ENCODE measurements around the gene CLMP. TPM values are rescaled to one million over a fixed set of nuclear protein-coding genes. Genes with fewer than 3 reads are reported as not detected.
"Not testable (repeated sequence)": the region's sequence is repeated elsewhere in the genome, so short reads cannot be mapped to it uniquely, and the experiment has no call there.

The CLMP gene
- total and polyA plus RNA-seq, 4 experiments from 2014 or later: 0.41 to 0.97 (median 0.53) TPM

DNA sequence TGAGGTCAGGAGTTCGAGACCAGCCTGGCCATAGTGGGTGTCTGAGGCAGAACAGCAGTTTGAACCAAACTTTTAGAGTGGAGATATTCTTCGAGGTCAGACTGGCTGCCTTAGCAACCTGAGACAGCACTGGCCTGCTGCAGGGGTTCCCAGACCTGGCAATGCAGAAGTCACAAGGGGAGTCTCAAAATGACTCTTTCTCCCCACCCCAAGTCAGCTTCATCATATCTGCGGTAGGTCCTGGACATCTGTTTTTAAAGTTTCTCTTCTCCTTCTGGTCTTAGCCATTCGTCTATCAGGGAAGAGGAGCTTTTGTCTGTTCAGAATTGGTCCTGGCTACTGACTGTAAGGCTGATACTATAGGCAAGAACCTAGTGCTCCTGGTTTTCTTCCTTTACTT lies 14.5 kb upstream of the CLMP start:
- Histone ChIP-seq H3K9me3 (ENCODE audit: control insufficient read depth in 1 of 2, low read length in 2 of 2) (no peaks in the 10 kb centered on the region), H3K36me3 (ENCODE audit: insufficient read depth, low read length) (no peaks in the 10 kb centered on the region), H3K4me3 (ENCODE audit: low read length in 2 of 2) (no peak overlapping the region), H3K27me3 (ENCODE audit: insufficient read depth, low read length) (no peaks in the 10 kb centered on the region), H3K4me1 (ENCODE audit: insufficient read depth, low read length) (no peaks in the 10 kb centered on the region), H3K27ac (ENCODE audit: low read depth, low read length) (no peak overlapping the region)
- Mint-ChIP-seq H3K36me3 (no peaks in the 10 kb centered on the region), H3K27me3 (peaks cover 14 to 36% of the 10 kb centered on the region in 2 donors), H3K4me1 (no peaks in the 10 kb centered on the region), H3K9me3 (no peaks in the 10 kb centered on the region), H3K27ac (no peak overlapping the region), H3K4me3 (no peak overlapping the region)
- intact Hi-C loops (cut with micrococcal nuclease): no loop called here
- ChIA-PET CTCF (ENCODE audit: partially characterized antibody) (no interaction called here), POLR2A (ENCODE audit: partially characterized antibody) (no interaction called here)
- DNase-seq: no peak

DNA sequence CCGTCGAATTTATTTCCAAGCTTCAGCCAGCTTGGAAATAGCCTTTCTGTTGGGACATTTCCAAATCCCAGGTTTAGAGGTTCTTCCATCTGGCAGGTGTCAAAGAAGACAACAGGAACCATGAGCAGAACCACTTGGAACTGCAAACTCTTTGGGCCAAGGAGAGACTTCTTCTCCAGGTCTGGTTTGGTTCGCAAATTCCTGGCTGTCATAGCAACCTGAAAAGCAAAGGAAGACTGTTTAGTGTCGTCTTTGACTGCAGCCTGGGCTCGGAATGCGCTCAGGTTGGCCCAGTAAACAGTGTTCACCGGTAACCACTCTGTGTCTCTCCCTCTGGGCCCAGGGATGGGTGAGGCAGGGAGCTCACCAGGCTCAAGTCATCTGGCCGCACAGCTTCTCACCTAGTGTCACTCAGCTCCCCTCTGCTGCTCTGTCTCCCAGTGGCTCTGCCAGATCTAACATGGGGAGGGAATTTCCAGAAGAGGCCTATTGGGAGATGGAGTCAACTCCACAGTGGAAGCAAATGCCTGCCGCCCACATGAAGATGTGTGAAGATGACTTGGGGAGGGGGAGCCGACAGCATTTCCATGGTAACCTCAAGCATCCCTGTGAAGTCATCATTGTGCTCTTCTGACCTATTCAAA lies 11.9 kb upstream of the CLMP start:
- DNase-seq: no peak
- no peaks in the 10 kb centered on the region for H3K9me3 ChIP-seq (ENCODE audit: control insufficient read depth in 1 of 2, low read length in 2 of 2)
- H3K4me3 Mint-ChIP-seq: no peak overlapping the region
- no peaks in the 10 kb centered on the region for H3K4me1 Mint-ChIP-seq
- H3K27me3 ChIP-seq (ENCODE audit: insufficient read depth, low read length): no peaks in the 10 kb centered on the region
- no peaks in the 10 kb centered on the region for H3K4me1 ChIP-seq (ENCODE audit: insufficient read depth, low read length)
- no peaks in the 10 kb centered on the region for H3K36me3 Mint-ChIP-seq
- H3K9me3 Mint-ChIP-seq: no peaks in the 10 kb centered on the region
- CTCF ChIA-PET (ENCODE audit: partially characterized antibody): no interaction called here
- POLR2A ChIA-PET (ENCODE audit: partially characterized antibody): no interaction called here
- intact Hi-C loops (cut with micrococcal nuclease): no loop called here
- H3K27ac Mint-ChIP-seq: no peak overlapping the region
- H3K27me3 Mint-ChIP-seq: peaks cover 9 to 31% of the 10 kb centered on the region in 2 donors
- H3K4me3 ChIP-seq (ENCODE audit: low read length in 2 of 2): no peak overlapping the region
- H3K27ac ChIP-seq (ENCODE audit: low read depth, low read length): no peak overlapping the region
- no peaks in the 10 kb centered on the region for H3K36me3 ChIP-seq (ENCODE audit: insufficient read depth, low read length)

DNA sequence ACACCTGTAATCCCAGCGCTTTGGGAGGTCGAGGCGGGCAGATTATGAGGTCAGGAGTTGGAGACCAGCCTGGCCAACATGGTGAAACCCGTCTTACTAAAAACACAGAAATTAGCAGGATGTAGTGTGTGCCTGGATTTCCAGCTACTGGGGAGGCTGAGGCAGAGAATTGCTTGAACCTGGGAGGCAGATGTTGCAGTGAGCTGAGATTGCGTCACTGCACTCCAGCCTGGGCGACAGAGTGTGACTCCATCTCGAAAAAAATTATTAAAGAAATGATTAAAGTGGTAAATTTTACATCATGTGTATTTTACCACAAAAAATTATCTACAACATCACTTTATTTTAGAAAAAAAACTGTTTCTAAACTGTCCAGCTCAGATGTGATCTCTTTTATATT lies 11.0 kb upstream of the CLMP start:
- H3K27ac Mint-ChIP-seq; H3K27ac ChIP-seq (ENCODE audit: low read depth, low read length); H3K9me3 Mint-ChIP-seq; intact Hi-C loops (cut with micrococcal nuclease); POLR2A ChIA-PET (ENCODE audit: partially characterized antibody); H3K4me1 ChIP-seq (ENCODE audit: insufficient read depth, low read length); H3K36me3 Mint-ChIP-seq; H3K4me1 Mint-ChIP-seq; DNase-seq; H3K27me3 ChIP-seq (ENCODE audit: insufficient read depth, low read length); H3K36me3 ChIP-seq (ENCODE audit: insufficient read depth, low read length); H3K4me3 ChIP-seq (ENCODE audit: low read length in 2 of 2); H3K4me3 Mint-ChIP-seq; H3K9me3 ChIP-seq (ENCODE audit: control insufficient read depth in 1 of 2, low read length in 2 of 2); CTCF ChIA-PET (ENCODE audit: partially characterized antibody): not testable (repeated sequence)
- H3K27me3 Mint-ChIP-seq: peaks cover 4 to 34% of the 10 kb centered on the region in 2 donors

DNA sequence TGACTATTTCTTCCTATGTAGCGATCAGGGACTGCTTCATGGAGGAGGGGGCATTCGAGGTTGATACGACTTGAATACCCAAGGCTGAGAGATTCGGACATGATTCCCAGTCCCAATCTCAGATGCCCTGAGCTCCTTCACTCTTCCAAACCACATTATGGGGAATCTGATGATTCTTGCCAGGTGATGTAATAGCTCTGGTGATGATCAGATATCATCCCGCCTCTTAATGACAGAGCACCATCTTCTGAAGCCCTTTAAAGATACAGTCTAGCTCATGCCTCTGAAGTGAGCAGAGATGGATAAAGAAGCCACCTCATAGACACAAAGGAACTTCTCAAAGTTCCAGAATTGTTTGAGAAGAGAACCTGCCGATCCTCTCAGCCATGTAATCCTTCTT lies 8.9 kb upstream of the CLMP start:
- POLR2A ChIA-PET (ENCODE audit: partially characterized antibody): interaction anchor here (0.7 kb wide), 1 partner anchor 102 kb away, joined by 4 read pairs; no protein-coding TSS in a partner anchor
- peaks cover 7 to 40% of the 10 kb centered on the region in 2 donors for H3K27me3 Mint-ChIP-seq
- intact Hi-C loops (cut with micrococcal nuclease): no loop called here
- Histone ChIP-seq H3K9me3 (ENCODE audit: control insufficient read depth in 1 of 2, low read length in 2 of 2) (no peaks in the 10 kb centered on the region), H3K27ac (ENCODE audit: low read depth, low read length) (no peak overlapping the region), H3K4me3 (ENCODE audit: low read length in 2 of 2) (no peak overlapping the region), H3K36me3 (ENCODE audit: insufficient read depth, low read length) (no peaks in the 10 kb centered on the region), H3K27me3 (ENCODE audit: insufficient read depth, low read length) (no peaks in the 10 kb centered on the region), H3K4me1 (ENCODE audit: insufficient read depth, low read length) (no peaks in the 10 kb centered on the region)
- no peak for DNase-seq
- no peaks in the 10 kb centered on the region for H3K4me1 Mint-ChIP-seq
- H3K36me3 Mint-ChIP-seq: no peaks in the 10 kb centered on the region
- CTCF ChIA-PET (ENCODE audit: partially characterized antibody): interaction anchor here (1.6 kb wide), 1 partner anchor 57 kb away, joined by 5 read pairs; no protein-coding TSS in a partner anchor
- H3K4me3 Mint-ChIP-seq: no peak overlapping the region
- H3K9me3 Mint-ChIP-seq: no peaks in the 10 kb centered on the region
- no peak overlapping the region for H3K27ac Mint-ChIP-seq

DNA sequence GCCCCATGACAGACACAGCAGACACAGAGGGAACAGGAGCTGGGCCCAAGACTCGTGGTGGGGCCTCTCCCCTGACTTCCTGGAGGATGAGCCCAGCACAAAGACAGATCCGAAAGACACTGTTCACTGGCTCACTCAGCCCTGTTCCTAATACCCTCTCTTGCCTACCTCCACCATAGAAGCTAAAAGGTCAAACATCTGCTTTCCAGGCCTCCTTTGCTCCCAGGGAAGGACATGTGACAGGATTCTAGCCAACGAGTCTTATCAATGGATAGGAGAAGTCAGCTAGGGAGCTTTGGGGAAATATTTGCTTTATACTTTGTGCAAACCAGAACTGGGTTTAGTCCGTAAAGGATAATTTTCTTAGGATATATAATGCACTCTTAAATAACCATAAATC lies 8.4 kb upstream of the CLMP start:
- intact Hi-C loops (cut with micrococcal nuclease): no loop called here
- H3K4me3 ChIP-seq (ENCODE audit: low read length in 2 of 2): no peak overlapping the region
- no peaks in the 10 kb centered on the region for H3K27me3 ChIP-seq (ENCODE audit: insufficient read depth, low read length)
- H3K9me3 ChIP-seq (ENCODE audit: control insufficient read depth in 1 of 2, low read length in 2 of 2): no peaks in the 10 kb centered on the region
- Mint-ChIP-seq H3K9me3 (no peaks in the 10 kb centered on the region), H3K4me3 (no peak overlapping the region), H3K36me3 (no peaks in the 10 kb centered on the region), H3K4me1 (no peaks in the 10 kb centered on the region), H3K27ac (no peak overlapping the region), H3K27me3 (peaks cover 10 to 37% of the 10 kb centered on the region in 2 donors)
- POLR2A ChIA-PET (ENCODE audit: partially characterized antibody): no interaction called here
- CTCF ChIA-PET (ENCODE audit: partially characterized antibody): interaction anchor here (1.2 to 1.6 kb wide), 2 partner anchors 10 to 58 kb away, joined by 4 to 5 read pairs; no protein-coding TSS in a partner anchor
- no peak overlapping the region for H3K27ac ChIP-seq (ENCODE audit: low read depth, low read length)
- no peak for DNase-seq
- no peaks in the 10 kb centered on the region for H3K36me3 ChIP-seq (ENCODE audit: insufficient read depth, low read length)
- no peaks in the 10 kb centered on the region for H3K4me1 ChIP-seq (ENCODE audit: insufficient read depth, low read length)

DNA sequence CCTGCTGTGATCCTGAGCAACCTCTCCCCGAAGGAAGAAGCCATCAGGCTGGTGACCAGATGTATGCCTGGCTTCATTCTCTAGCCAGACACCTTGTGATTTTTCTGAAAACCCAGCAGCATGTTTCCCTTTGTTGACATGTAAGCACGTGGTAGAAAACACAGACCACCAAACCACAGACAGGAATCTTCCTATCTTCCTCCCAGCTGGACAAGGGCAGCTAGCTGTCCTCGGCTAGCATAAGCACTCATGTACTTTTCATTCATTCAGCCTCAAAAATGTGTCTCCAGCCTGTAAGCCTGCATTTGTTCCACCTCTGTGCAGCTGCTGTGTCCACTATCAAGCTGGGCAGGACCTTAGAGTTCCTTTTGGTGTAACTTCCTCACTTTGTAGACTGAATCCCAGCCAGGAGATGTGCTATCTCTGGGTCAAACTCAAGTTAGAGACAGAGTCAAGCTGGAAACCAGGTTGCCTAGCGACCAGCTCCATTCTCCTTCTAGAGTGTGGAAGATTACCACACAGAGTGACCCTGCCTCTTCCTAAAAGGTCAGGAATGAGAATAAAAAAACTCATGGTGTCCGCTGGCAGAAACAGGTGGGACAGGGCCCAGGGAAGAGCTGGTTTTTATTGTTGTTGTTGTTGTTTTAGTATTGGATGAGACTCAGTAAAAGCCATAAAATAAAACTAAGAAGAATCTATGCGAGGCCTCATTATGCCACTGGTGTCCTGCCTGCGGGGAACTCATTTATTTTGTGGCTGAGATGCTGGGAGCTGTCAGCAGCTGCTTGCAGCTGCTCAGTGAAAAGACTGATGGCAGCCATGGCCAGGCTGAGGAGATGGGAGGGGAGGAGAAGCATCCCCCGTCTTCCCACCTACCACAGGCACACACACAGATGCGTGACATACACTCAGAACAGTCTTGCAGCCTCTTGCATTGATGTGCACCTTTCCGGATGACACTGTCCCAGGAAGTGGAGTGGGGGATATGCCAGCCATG lies 7.4 kb upstream of the CLMP start:
- Histone ChIP-seq H3K4me1 (ENCODE audit: insufficient read depth, low read length) (no peaks in the 10 kb centered on the region), H3K4me3 (ENCODE audit: low read length in 2 of 2) (no peak overlapping the region), H3K36me3 (ENCODE audit: insufficient read depth, low read length) (no peaks in the 10 kb centered on the region), H3K27me3 (ENCODE audit: insufficient read depth, low read length) (no peaks in the 10 kb centered on the region), H3K27ac (ENCODE audit: low read depth, low read length) (no peak overlapping the region), H3K9me3 (ENCODE audit: control insufficient read depth in 1 of 2, low read length in 2 of 2) (no peaks in the 10 kb centered on the region)
- H3K9me3 Mint-ChIP-seq: no peaks in the 10 kb centered on the region
- DNase-seq: no peak
- intact Hi-C loops (cut with micrococcal nuclease): no loop called here
- ChIA-PET CTCF (ENCODE audit: partially characterized antibody) (interaction anchor here (0.6 to 1.6 kb wide), 3 partner anchors 9 to 72 kb away, joined by 3 to 5 read pairs (median 4); no protein-coding TSS in a partner anchor), POLR2A (ENCODE audit: partially characterized antibody) (no interaction called here)
- H3K36me3 Mint-ChIP-seq: no peaks in the 10 kb centered on the region
- no peaks in the 10 kb centered on the region for H3K4me1 Mint-ChIP-seq
- no peak overlapping the region for H3K27ac Mint-ChIP-seq
- H3K27me3 Mint-ChIP-seq: peaks cover 18 to 40% of the 10 kb centered on the region in 2 donors
- no peak overlapping the region for H3K4me3 Mint-ChIP-seq

DNA sequence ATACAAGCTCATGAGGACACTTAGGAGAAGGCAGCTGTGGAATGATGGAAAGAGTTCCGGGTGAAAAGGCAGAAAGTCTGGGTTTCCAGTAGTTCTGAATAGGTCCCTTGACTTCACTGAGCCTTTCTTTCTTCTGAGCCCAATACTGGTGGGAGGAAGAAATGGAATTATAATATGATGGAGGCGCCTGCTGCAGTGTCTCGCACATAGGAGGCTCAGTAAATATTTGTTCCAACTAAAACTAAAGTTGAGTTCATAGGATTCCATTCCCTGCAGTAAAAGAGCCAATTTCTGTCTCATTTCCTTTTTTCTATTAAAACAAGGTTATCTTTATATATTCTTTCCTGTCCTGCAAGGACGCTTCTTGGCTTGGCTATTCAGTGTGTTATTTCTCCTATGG lies 5.2 kb upstream of the CLMP start:
- Mint-ChIP-seq H3K27me3 (peaks cover 29 to 40% of the 10 kb centered on the region in 2 donors), H3K4me1 (peaks cover 3 to 7% (median 6%) of the 10 kb centered on the region in 4 donors), H3K9me3 (no peaks in the 10 kb centered on the region), H3K36me3 (no peaks in the 10 kb centered on the region), H3K4me3 (no peak overlapping the region), H3K27ac (no peak overlapping the region)
- H3K4me3 ChIP-seq (ENCODE audit: low read length in 2 of 2): no peak overlapping the region
- CTCF ChIA-PET (ENCODE audit: partially characterized antibody): no interaction called here
- no peaks in the 10 kb centered on the region for H3K9me3 ChIP-seq (ENCODE audit: control insufficient read depth in 1 of 2, low read length in 2 of 2)
- POLR2A ChIA-PET (ENCODE audit: partially characterized antibody): no interaction called here
- intact Hi-C loops (cut with micrococcal nuclease): no loop called here
- H3K27ac ChIP-seq (ENCODE audit: low read depth, low read length): no peak overlapping the region
- H3K4me1 ChIP-seq (ENCODE audit: insufficient read depth, low read length): peaks cover 11% of the 10 kb centered on the region
- H3K27me3 ChIP-seq (ENCODE audit: insufficient read depth, low read length): peaks cover 14% of the 10 kb centered on the region
- H3K36me3 ChIP-seq (ENCODE audit: insufficient read depth, low read length): no peaks in the 10 kb centered on the region
- DNase-seq: no peak

All from CD4-positive, alpha-beta memory T cell (primary cell).